Fibroblast of villous mesenchyme (primary cell): Measurements from ENCODE around the gene CAPN8. TPM values are rescaled to one million over a fixed set of nuclear protein-coding genes. Genes with fewer than 3 reads are reported as not detected.

Experiments used
- DNase-seq: peaks from one replicate; pipeline ENCODE4 v3.0.0-alpha.2; 2010; ENCODE audit warnings: low read depth
- H3K4me3 ChIP-seq: 2 replicates; pipeline ENCODE4 v1.5.1; 2011; ENCODE audit warnings: low read depth, mild to moderate bottlenecking, low read length
- CTCF ChIP-seq: IDR thresholded peaks from 2 replicates; pipeline ENCODE4 v1.5.1; 2012; ENCODE audit warnings: low read depth, mild to moderate bottlenecking, low read length; ENCODE audit not compliant: insufficient read depth
- total RNA-seq: library from RNA; depleted of rRNA; stranded (reverse); fragments of >200 nt; gene quantifications from 2 replicates; pipeline ENCODE4 v1.2.3, GENCODE V29; 2012

CAPN8 gene
- total RNA-seq, 1 donor = not detected

GRCh38 chr1:223557130-223557475 is 108.4 kb downstream of the CAPN8 start:
- DNase-seq = no peak
- no peak overlapping the region for H3K4me3 ChIP-seq
- TF ChIP-seq CTCF = no peak

- DNase-seq = peak; percentile 15
- TF ChIP-seq CTCF = peak; percentile 70
- no peak overlapping the region for H3K4me3 ChIP-seq
Measured at GRCh38 chr1:223556414-223557129, 108.9 kb downstream of the CAPN8 start.

GRCh38 chr1:223553957-223554356 is 111.5 kb downstream of the CAPN8 start:
- H3K4me3 ChIP-seq = no peak overlapping the region
- TF ChIP-seq CTCF = no peak
- DNase-seq = no peak

GRCh38 chr1:223551610-223552009 is 113.9 kb downstream of the CAPN8 start:
- TF ChIP-seq CTCF = no peak
- no peak overlapping the region for H3K4me3 ChIP-seq
- no peak for DNase-seq

- TF ChIP-seq CTCF = no peak
- DNase-seq = no peak
- H3K4me3 ChIP-seq = no peak overlapping the region
Measured at GRCh38 chr1:223549740-223550139, 115.8 kb downstream of the CAPN8 start.

GRCh38 chr1:223547316-223548114 is 118.0 kb downstream of the CAPN8 start:
- DNase-seq = no peak
- no peak overlapping the region for H3K4me3 ChIP-seq
- no peak for TF ChIP-seq CTCF
